H1 (cell line): ENCODE measurements around the gene PLEK2. TPM values are rescaled to one million over a fixed set of nuclear protein-coding genes. Genes with fewer than 3 reads are reported as not detected.

Source experiments
- CTCF ChIA-PET: fragments of 300-600 bp; sonication (Branson Sonifier 250); formaldehyde crosslinking; loops from one replicate; lab custom pipeline; 2021; ENCODE audit not compliant: partially characterized antibody; lab: Charles Lee
- POLR2A ChIA-PET: fragments of 300-600 bp; sonication (Branson Sonifier 250); formaldehyde crosslinking; loops from one replicate; lab custom pipeline; 2021; ENCODE audit warnings: inconsistent platforms; ENCODE audit not compliant: partially characterized antibody; lab: Charles Lee
- DNase-seq, 2 experiments: peaks; one replicate each; pipeline versions ENCODE4 v3.0.0 to v3.0.0-alpha.2; 2010 to 2022; ENCODE audit warnings: low spot score in 2 of 2, low read depth in 1 of 2, mixed read lengths in 1 of 2
- FAIRE-seq: peaks from 2 replicates; lab custom pipeline; 2011; peaks lifted over from hg19 to GRCh38; lab: Jason Lieb, UNC
- H2AFZ ChIP-seq: 2 replicates; pipeline ENCODE4 v1.8.1; 2012; ENCODE audit warnings: low read length, inconsistent platforms
- H2AK5ac ChIP-seq: 2 replicates; pipeline ENCODE4 v1.6.1; 2013; ENCODE audit warnings: low read depth, low read length
- H2BK120ac ChIP-seq: replicated peaks from 2 replicates; pipeline ENCODE3; 2013; ENCODE audit warnings: low read depth, low read length, inconsistent platforms
- H2BK12ac ChIP-seq: 2 replicates; pipeline ENCODE4 v1.6.1; 2013; ENCODE audit warnings: low read depth, low read length
- H2BK15ac ChIP-seq: 2 replicates; pipeline ENCODE4 v1.6.1; 2013; ENCODE audit warnings: low read length
- H2BK20ac ChIP-seq: 2 replicates; pipeline ENCODE4 v1.6.1; 2013; ENCODE audit warnings: low read length
- H2BK5ac ChIP-seq: 2 replicates; pipeline ENCODE4 v1.6.1; 2013; ENCODE audit warnings: low read depth, low read length
- H3K14ac ChIP-seq: 2 replicates; pipeline ENCODE4 v1.6.1; 2013; ENCODE audit warnings: inconsistent platforms; ENCODE audit not compliant: insufficient read length
- H3K18ac ChIP-seq: 2 replicates; pipeline ENCODE4 v1.6.1; 2013; ENCODE audit warnings: low read length; ENCODE audit errors: extremely low read depth
- H3K23ac ChIP-seq: 2 replicates; pipeline ENCODE4 v1.6.1; 2013; ENCODE audit warnings: inconsistent platforms; ENCODE audit not compliant: insufficient read length
- H3K23me2 ChIP-seq: 2 replicates; pipeline ENCODE4 v1.6.1; 2013; ENCODE audit warnings: low read depth, low read length
- H3K27ac ChIP-seq: 2 replicates; pipeline ENCODE4 v1.6.1; 2011; ENCODE audit warnings: low read depth, low read length, inconsistent platforms
- H3K27me3 ChIP-seq, 4 experiments: replicated peaks in 1 of 4; 1 replicate in 1 of 4; 2 replicates in 3 of 4; pipeline versions ENCODE4 v1.6.1 to v1.8.1; 2011 to 2013; ENCODE audit warnings: low read length in 3 of 4, mild to moderate bottlenecking in 3 of 4, inconsistent platforms in 2 of 4, mixed read lengths in 2 of 4, moderate library complexity in 1 of 4; ENCODE audit not compliant: control insufficient read depth in 3 of 4, insufficient read depth in 3 of 4; ENCODE audit errors: extremely low read depth in 1 of 4
- H3K36me3 ChIP-seq, 4 experiments: 2 replicates each; pipeline versions ENCODE4 v1.6.1 to v1.8.1; 2011 to 2013; ENCODE audit warnings: mild to moderate bottlenecking in 4 of 4, low read length in 3 of 4, moderate library complexity in 2 of 4, control low read depth in 1 of 4, inconsistent platforms in 1 of 4; ENCODE audit not compliant: insufficient read depth in 4 of 4, control insufficient read depth in 2 of 4
- H3K4ac ChIP-seq: replicated peaks from 2 replicates; pipeline ENCODE3; 2013; ENCODE audit warnings: low read length, low read depth, mixed read lengths, inconsistent platforms; ENCODE audit not compliant: insufficient read length
- H3K4me1 ChIP-seq, 4 experiments: replicated peaks in 1 of 4; 1 replicate in 1 of 4; 2 replicates in 3 of 4; pipeline versions ENCODE4 v1.6.1 to v1.8.1; 2011 to 2013; ENCODE audit warnings: low read length in 3 of 4, inconsistent platforms in 2 of 4, mixed read lengths in 1 of 4; ENCODE audit not compliant: insufficient read depth in 4 of 4, control insufficient read depth in 3 of 4
- H3K4me2 ChIP-seq, 2 experiments: 2 replicates each; pipeline versions ENCODE4 v1.6.1 to v1.8.1; 2011 to 2013; ENCODE audit warnings: low read depth in 2 of 2, low read length in 2 of 2, control low read depth in 1 of 2, inconsistent platforms in 1 of 2, mild to moderate bottlenecking in 1 of 2; ENCODE audit not compliant: insufficient read depth in 1 of 2
- H3K4me3 ChIP-seq, 4 experiments: fragments of 200-600, 300-600 bp in 1 of 4; sonication (generic), shearing (Covaris generic), sonication (Bioruptor Twin) in 1 of 4; 2 replicates each; pipeline versions ENCODE4 v1.5.1 to v1.8.1; 2011 to 2016; ENCODE audit warnings: low read length in 4 of 4, low read depth in 3 of 4, control low read depth in 2 of 4, inconsistent platforms in 2 of 4, mild to moderate bottlenecking in 2 of 4, mixed read lengths in 1 of 4, moderate library complexity in 1 of 4; ENCODE audit not compliant: insufficient read depth in 2 of 4; ENCODE audit errors: extremely low read depth in 1 of 4
- H3K56ac ChIP-seq: replicated peaks from 2 replicates; pipeline ENCODE3; 2013; ENCODE audit warnings: low read depth, mild to moderate bottlenecking, mixed read lengths, low read length, inconsistent platforms; ENCODE audit not compliant: insufficient read length
- H3K79me1 ChIP-seq: 2 replicates; pipeline ENCODE4 v1.6.1; 2013; ENCODE audit warnings: low read depth, low read length, control low read depth
- H3K79me2 ChIP-seq, 2 experiments: 2 replicates each; pipeline versions ENCODE4 v1.6.1 to v1.8.1; 2012 to 2013; ENCODE audit warnings: low read length in 2 of 2, mild to moderate bottlenecking in 2 of 2, inconsistent platforms in 1 of 2; ENCODE audit not compliant: insufficient read depth in 2 of 2, control insufficient read depth in 1 of 2
- H3K9ac ChIP-seq, 4 experiments: replicated peaks in 1 of 4; 1 replicate in 1 of 4; 2 replicates in 3 of 4; pipeline versions ENCODE4 v1.6.1 to v1.8.1; 2011 to 2013; ENCODE audit warnings: low read depth in 3 of 4, low read length in 3 of 4, control low read depth in 2 of 4, mild to moderate bottlenecking in 2 of 4, moderate library complexity in 2 of 4, inconsistent platforms in 1 of 4; ENCODE audit errors: extremely low read depth in 1 of 4
- H3K9me3 ChIP-seq, 2 experiments: 2 replicates each; pipeline versions ENCODE4 v1.6.1 to v1.8.1; 2012 to 2013; ENCODE audit warnings: mild to moderate bottlenecking in 2 of 2, moderate library complexity in 2 of 2, control low read depth in 1 of 2, inconsistent platforms in 1 of 2, low read depth in 1 of 2, low read length in 1 of 2, mixed read lengths in 1 of 2; ENCODE audit not compliant: insufficient read depth in 2 of 2
- H4K20me1 ChIP-seq, 2 experiments: replicated peaks in 1 of 2; 2 replicates each; pipeline versions ENCODE3 to v1.8.1; 2011 to 2013; ENCODE audit warnings: inconsistent platforms in 2 of 2, low read length in 2 of 2, mild to moderate bottlenecking in 1 of 2; ENCODE audit not compliant: insufficient read depth in 2 of 2, control insufficient read depth in 1 of 2
- H4K5ac ChIP-seq: 2 replicates; pipeline ENCODE4 v1.6.1; 2013; ENCODE audit warnings: low read length, low read depth, mixed read lengths, inconsistent platforms; ENCODE audit not compliant: insufficient read length
- H4K8ac ChIP-seq: 2 replicates; pipeline ENCODE4 v1.8.0; 2013; ENCODE audit warnings: mild to moderate bottlenecking, moderate library complexity, low read length, inconsistent platforms; ENCODE audit not compliant: insufficient read depth; ENCODE audit errors: extremely low read depth
- H4K91ac ChIP-seq: replicated peaks from 2 replicates; pipeline ENCODE3; 2013; ENCODE audit warnings: low read length, mixed read lengths, inconsistent platforms; ENCODE audit not compliant: insufficient read length
- ASH2L ChIP-seq: fragments of 200-600, 300-600 bp; sonication (generic); IDR thresholded peaks from one replicate; pipeline ENCODE4 v1.7.1; 2017; ENCODE audit warnings: low read length
- BCL11A ChIP-seq, 2 experiments: IDR thresholded peaks; one replicate each; pipeline ENCODE4 v1.6.1; 2011; ENCODE audit warnings: low read depth in 2 of 2, low read length in 2 of 2, mild to moderate bottlenecking in 2 of 2
- POU5F1 ChIP-seq: IDR thresholded peaks from 2 replicates; pipeline ENCODE4 v1.6.1; 2011; ENCODE audit warnings: low read depth, mild to moderate bottlenecking, low read length, moderate library complexity
- RXRA ChIP-seq: IDR thresholded peaks from 2 replicates; pipeline ENCODE4 v1.6.1; 2011; ENCODE audit warnings: low read depth, mild to moderate bottlenecking, low read length, moderate library complexity; ENCODE audit not compliant: insufficient read depth
- SUZ12 ChIP-seq: fragments of 200-600 bp; sonication (generic); IDR thresholded peaks from 2 replicates; pipeline ENCODE4 v1.6.1; 2012; ENCODE audit warnings: mild to moderate bottlenecking, inconsistent platforms, low read length, moderate library complexity, mixed read lengths
- TAF7 ChIP-seq: optimal IDR thresholded peaks from 2 replicates; pipeline ENCODE3; 2011; ENCODE audit warnings: low read depth, mild to moderate bottlenecking, inconsistent platforms, low read length, moderate library complexity, borderline replicate concordance
- YY1 ChIP-seq: IDR thresholded peaks from 2 replicates; pipeline ENCODE4 v1.6.1; 2011; ENCODE audit warnings: low read depth, mild to moderate bottlenecking, low read length
- WGBS, 2 experiments: shearing (Covaris generic) in 1 of 2; methylation state at CpG; one replicate each; pipeline versions ENCODE4 v1.1.6 to v1.1.7; 2013 to 2015; ENCODE audit warnings: low lambda C conversion rate in 2 of 2, mixed read lengths in 2 of 2, inconsistent platforms in 1 of 2, low coverage in 1 of 2, missing lambda C conversion rate in 1 of 2; ENCODE audit not compliant: insufficient replicate concordance in 2 of 2, insufficient coverage in 1 of 2, insufficient read length in 1 of 2; ENCODE audit errors: extremely low coverage in 1 of 2, missing lambda C conversion rate in 1 of 2; 5-methylcytosine and 5-hydroxymethylcytosine counted together
- polyA plus RNA-seq, 7 experiments: library from polyadenylated mRNA; depleted of rRNA in 3 of 7; stranded (reverse) in 5 of 7; unstranded in 2 of 7; fragments of >200 nt in 5 of 7; fragments of 200-250 nt in 2 of 7; gene quantifications; 1 replicate in 5 of 7; 2 replicates in 1 of 7; 4 replicates in 1 of 7; pipeline versions ENCODE4 v1.2.1 to v1.2.3, GENCODE V29; 2011 to 2013; ENCODE audit warnings: missing spikeins in 2 of 7, mixed read lengths in 2 of 7
- total RNA-seq: library from RNA; stranded (reverse); fragmentation: NEBNext Ultra II Directional; extraction: Animal tissue kit (Norgen Biotek cat#: 25700); gene quantifications from 2 replicates; pipeline ENCODE4 v1.2.1, GENCODE V29; 2021

The PLEK2 gene
- total and polyA plus RNA-seq, 2 of the 8 experiments (the other 6 are each of a cell fraction or from before 2014, with no cell fraction given), result 0.41 to 2.1 TPM

GRCh38 chr14:67416810-67417209 lies 4.8 kb upstream of the PLEK2 start:
- Histone ChIP-seq H4K8ac (no peak overlapping the region), H3K79me1 (no peaks in the 10 kb centered on the region), H3K79me2 (no peaks in the 10 kb centered on the region), H4K20me1 (no peaks in the 10 kb centered on the region), H3K14ac (no peak overlapping the region), H2AFZ (no peak overlapping the region), H4K5ac (no peak overlapping the region), H2BK15ac (no peak overlapping the region), H3K4me2 (no peak overlapping the region), H2BK5ac (no peak overlapping the region), H3K27ac (no peak overlapping the region), H2BK12ac (no peak overlapping the region), H3K56ac (no peak overlapping the region), H3K4ac (no peak overlapping the region), H2AK5ac (no peak overlapping the region), H2BK120ac (no peak overlapping the region), H3K4me1 (no peaks in the 10 kb centered on the region; a peak in 3 of 7 replicates), H3K18ac (no peak overlapping the region), H3K9me3 (no peaks in the 10 kb centered on the region), H4K91ac (no peak overlapping the region), H3K23ac (no peak overlapping the region), H3K36me3 (no peaks in the 10 kb centered on the region), H3K27me3 (peaks cover 0 to 14% (median 10%) of the 10 kb centered on the region in 4 experiments; a peak in 6 of 7 replicates), H2BK20ac (no peak overlapping the region), H3K9ac (no peak overlapping the region), H3K23me2 (peaks cover 6% of the 10 kb centered on the region; the same call in 1 of the 2 replicates), H3K4me3 (no peak overlapping the region)
- ChIA-PET CTCF (interaction anchor here (0.7 to 21.6 kb wide), 5 partner anchors 11 to 155 kb away, joined by 3 to 446 read pairs (median 4); no protein-coding TSS in a partner anchor), POLR2A (interaction anchor here (0.6 to 0.8 kb wide), 2 partner anchors 10 to 110 kb away, joined by 3 read pairs; no protein-coding TSS in a partner anchor)
- FAIRE-seq, result no peak
- WGBS, 2 experiments, result 90% methylated on average over 2 of the region's 2 CpGs; no CpG with 5 or more reads in 1 of the 2 experiments
- TF ChIP-seq ASH2L (no peak), TAF7 (no peak), BCL11A (IDR thresholded peaks at IDR 0.05; ENCODE audit: low read depth in 2 of 2, low read length in 2 of 2) (no peak), YY1 (no peak), POU5F1 (no peak), SUZ12 (no peak), RXRA (no peak)
- DNase-seq, result no peak
